OCI-LY3 (cell line): ENCODE data around the gene SLC12A8.
A peak's percentile ranks its signal among the peaks of the same experiment; 100 is the strongest.

Source experiments
- H2AFZ ChIP-seq: fragments of 200-600, 300-600 bp; shearing (Covaris generic); 2 replicates; pipeline ENCODE4 v1.6.0; 2014; ENCODE audit warnings: antibody characterized with exemption, low read depth, low read length
- H3K27ac ChIP-seq: fragments of 200-600, 300-600 bp; sonication (generic); 2 replicates; pipeline ENCODE4 v1.5.1; 2014; ENCODE audit warnings: mild to moderate bottlenecking, low read length, moderate library complexity, mixed read lengths
- H3K27me3 ChIP-seq: fragments of 200-600, 300-600 bp; sonication (generic); 2 replicates; pipeline ENCODE4 v1.6.1; 2014; ENCODE audit warnings: low read depth, low read length, mixed read lengths
- H3K36me3 ChIP-seq: fragments of 200-600, 300-600 bp; sonication (generic); replicated peaks from 2 replicates; pipeline ENCODE3; 2014; ENCODE audit warnings: low read depth, low read length, mixed read lengths
- H3K4me1 ChIP-seq: fragments of 300-600, 200-600 bp; sonication (generic); 2 replicates; pipeline ENCODE4 v1.6.1; 2014; ENCODE audit warnings: low read length, mixed read lengths
- H3K4me2 ChIP-seq: fragments of 200-600, 300-600 bp; sonication (generic); 2 replicates; pipeline ENCODE4 v1.6.1; 2014; ENCODE audit warnings: low read length, mixed read lengths
- H3K4me3 ChIP-seq: fragments of 300-600, 200-600 bp; sonication (generic); 2 replicates; pipeline ENCODE4 v1.5.1; 2014; ENCODE audit warnings: antibody characterized with exemption, mild to moderate bottlenecking, low read length, moderate library complexity
- H3K79me2 ChIP-seq: fragments of 300-600, 200-600 bp; shearing (Covaris generic); 2 replicates; pipeline ENCODE4 v1.6.1; 2014; ENCODE audit warnings: mild to moderate bottlenecking, low read length, mixed read lengths
- H3K9ac ChIP-seq: fragments of 300-600, 200-600 bp; shearing (Covaris generic); 2 replicates; pipeline ENCODE4 v1.6.0; 2014; ENCODE audit warnings: mild to moderate bottlenecking, low read length, moderate library complexity
- H3K9me3 ChIP-seq: fragments of 200-600, 300-600 bp; shearing (Covaris generic); 2 replicates; pipeline ENCODE4 v1.6.1; 2014; ENCODE audit warnings: low read length, mixed read lengths; ENCODE audit not compliant: insufficient read depth
- H4K20me1 ChIP-seq: fragments of 200-600, 300-600 bp; sonication (generic); 2 replicates; pipeline ENCODE4 v1.6.1; 2016; ENCODE audit warnings: low read length, mixed read lengths; ENCODE audit not compliant: insufficient read depth
- EZH2phosphoT487 ChIP-seq: fragments of 200-600 bp; shearing (Covaris generic); IDR thresholded peaks from 2 replicates; pipeline ENCODE4 v1.6.1; 2018; ENCODE audit warnings: antibody characterized with exemption, mixed run types, low read depth
- TF ChIP-seq, protein P1 (sequence below): fragments of 200-600, 300-600 bp; sonication (generic); IDR thresholded peaks from 2 replicates; pipeline ENCODE4 v1.5.1; 2014; ENCODE audit warnings: antibody characterized with exemption, low read length, low read depth

The SLC12A8 gene

DNA sequence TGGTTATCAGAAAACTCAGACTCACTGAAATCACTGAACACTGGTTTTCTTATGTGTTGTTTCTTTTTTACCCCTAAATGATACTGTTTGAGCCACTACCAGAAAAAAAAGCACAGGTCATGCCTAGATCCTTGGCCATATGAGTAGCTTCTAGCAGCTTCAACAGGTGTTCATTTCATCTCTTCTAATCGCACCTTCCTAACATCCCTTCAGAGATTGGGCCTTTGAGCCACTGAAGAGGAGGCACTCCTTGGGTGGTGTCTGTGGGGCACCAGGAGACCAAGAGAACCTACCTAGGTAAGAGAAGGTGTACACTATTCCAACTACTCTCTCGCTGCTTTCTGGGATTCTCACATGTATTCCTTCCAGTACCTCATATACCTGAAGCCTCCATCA, 159.2 kb downstream of the SLC12A8 start:
- H3K9me3 ChIP-seq: no peaks in the 10 kb centered on the region
- no peaks in the 10 kb centered on the region for H4K20me1 ChIP-seq
- H3K4me3 ChIP-seq: no peak overlapping the region
- no peak overlapping the region for H3K27ac ChIP-seq
- H2AFZ ChIP-seq: no peak overlapping the region
- no peak overlapping the region for H3K9ac ChIP-seq
- no peaks in the 10 kb centered on the region for H3K36me3 ChIP-seq
- H3K4me2 ChIP-seq: no peak overlapping the region
- TF ChIP-seq, protein P1, sequence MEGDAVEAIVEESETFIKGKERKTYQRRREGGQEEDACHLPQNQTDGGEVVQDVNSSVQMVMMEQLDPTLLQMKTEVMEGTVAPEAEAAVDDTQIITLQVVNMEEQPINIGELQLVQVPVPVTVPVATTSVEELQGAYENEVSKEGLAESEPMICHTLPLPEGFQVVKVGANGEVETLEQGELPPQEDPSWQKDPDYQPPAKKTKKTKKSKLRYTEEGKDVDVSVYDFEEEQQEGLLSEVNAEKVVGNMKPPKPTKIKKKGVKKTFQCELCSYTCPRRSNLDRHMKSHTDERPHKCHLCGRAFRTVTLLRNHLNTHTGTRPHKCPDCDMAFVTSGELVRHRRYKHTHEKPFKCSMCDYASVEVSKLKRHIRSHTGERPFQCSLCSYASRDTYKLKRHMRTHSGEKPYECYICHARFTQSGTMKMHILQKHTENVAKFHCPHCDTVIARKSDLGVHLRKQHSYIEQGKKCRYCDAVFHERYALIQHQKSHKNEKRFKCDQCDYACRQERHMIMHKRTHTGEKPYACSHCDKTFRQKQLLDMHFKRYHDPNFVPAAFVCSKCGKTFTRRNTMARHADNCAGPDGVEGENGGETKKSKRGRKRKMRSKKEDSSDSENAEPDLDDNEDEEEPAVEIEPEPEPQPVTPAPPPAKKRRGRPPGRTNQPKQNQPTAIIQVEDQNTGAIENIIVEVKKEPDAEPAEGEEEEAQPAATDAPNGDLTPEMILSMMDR: no peak
- no peak for TF ChIP-seq EZH2phosphoT487
- H3K79me2 ChIP-seq: no peaks in the 10 kb centered on the region
- peaks cover 21% of the 10 kb centered on the region for H3K4me1 ChIP-seq
- peaks cover 75% of the 10 kb centered on the region for H3K27me3 ChIP-seq

DNA sequence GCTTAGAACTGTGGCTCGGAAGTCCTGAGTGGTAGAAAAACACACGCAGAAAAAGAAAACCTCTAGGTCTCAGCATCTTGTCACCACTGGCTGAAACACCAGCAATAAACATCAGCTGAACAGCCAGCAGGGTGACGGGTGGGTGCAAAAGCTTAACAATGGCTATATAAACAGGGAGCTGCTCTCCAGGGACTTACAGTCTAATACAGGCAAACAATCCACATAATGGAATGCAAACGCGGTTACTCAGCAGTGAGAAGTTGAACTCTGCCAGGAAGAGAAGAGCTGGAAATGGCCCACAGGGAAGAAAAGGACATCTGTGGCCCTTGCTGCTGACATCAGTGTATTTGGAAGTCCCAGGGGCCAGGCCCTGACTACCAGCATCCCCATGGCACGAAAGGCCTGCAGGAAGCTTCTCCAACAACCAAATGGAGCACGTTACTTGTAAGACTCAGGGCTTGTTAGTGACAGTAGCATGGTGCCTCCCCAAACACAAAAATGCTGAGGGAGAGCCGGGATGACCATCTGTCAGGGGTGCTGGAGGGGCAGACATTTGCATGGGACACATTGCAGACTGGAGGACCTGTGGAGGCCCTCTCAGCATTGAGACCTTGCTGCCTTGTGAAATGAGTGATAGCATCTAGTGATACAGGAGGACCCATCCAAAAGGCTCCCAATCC, 159.8 kb downstream of the SLC12A8 start:
- Histone ChIP-seq H4K20me1 (no peaks in the 10 kb centered on the region), H3K4me1 (peaks cover 21% of the 10 kb centered on the region), H2AFZ (no peak overlapping the region), H3K79me2 (no peaks in the 10 kb centered on the region), H3K9me3 (no peaks in the 10 kb centered on the region), H3K4me2 (peak overlapping the region; percentile 70), H3K4me3 (peak overlapping the region; percentile 54), H3K27ac (no peak overlapping the region), H3K9ac (no peak overlapping the region), H3K27me3 (peaks cover 75% of the 10 kb centered on the region), H3K36me3 (no peaks in the 10 kb centered on the region)
- TF ChIP-seq, protein P1: no peak
- no peak for TF ChIP-seq EZH2phosphoT487

DNA sequence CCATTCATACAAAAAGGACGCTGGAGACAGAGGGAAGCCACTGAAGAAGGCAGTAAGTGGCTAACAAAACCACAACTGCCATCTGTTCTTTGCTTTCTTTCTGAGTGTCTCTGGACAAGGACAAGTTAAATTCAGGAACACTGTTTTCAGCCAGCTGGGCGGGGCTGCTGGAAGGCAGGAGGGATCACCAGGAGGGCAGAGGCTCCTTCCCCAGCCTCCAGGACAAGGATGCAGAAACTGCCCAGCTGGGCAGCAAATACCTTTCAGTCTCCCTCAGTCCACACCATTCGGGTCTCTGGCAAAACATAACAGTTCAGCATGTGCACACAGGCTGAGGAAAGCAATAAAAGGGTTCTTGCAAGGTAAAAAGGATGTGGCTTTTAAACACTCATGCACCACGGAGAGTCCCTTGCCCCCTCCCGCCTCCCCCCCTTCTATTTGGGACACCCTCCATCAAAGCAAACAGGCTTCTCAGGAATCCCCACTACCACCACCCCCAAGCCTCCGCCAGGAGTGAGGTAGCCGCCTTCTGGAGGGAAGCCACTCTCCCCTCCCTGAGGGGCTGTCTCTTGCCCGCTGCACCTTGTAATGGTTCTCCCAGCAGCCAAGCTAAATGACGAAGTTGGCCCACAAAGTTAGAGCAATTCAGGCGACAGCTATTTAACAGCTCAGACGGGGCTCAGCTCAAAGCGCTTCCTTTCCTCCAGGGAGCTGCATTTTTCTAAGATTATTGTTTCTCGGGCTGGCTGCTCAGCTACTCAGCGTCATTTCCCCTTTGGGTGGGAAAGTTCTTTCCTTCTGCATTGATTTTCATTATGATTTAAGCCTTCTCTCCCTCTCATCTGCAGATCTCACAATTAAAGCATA, 160.6 kb downstream of the SLC12A8 start:
- Histone ChIP-seq H3K4me3 (peak overlapping the region; percentile 54), H3K4me2 (peak overlapping the region; percentile 70), H3K27me3 (peaks cover 79% of the 10 kb centered on the region), H3K4me1 (peaks cover 21% of the 10 kb centered on the region), H3K9ac (no peak overlapping the region), H3K9me3 (no peaks in the 10 kb centered on the region), H2AFZ (no peak overlapping the region), H3K27ac (no peak overlapping the region), H4K20me1 (no peaks in the 10 kb centered on the region), H3K79me2 (no peaks in the 10 kb centered on the region), H3K36me3 (no peaks in the 10 kb centered on the region)
- TF ChIP-seq EZH2phosphoT487: no peak
- TF ChIP-seq, protein P1: no peak

DNA sequence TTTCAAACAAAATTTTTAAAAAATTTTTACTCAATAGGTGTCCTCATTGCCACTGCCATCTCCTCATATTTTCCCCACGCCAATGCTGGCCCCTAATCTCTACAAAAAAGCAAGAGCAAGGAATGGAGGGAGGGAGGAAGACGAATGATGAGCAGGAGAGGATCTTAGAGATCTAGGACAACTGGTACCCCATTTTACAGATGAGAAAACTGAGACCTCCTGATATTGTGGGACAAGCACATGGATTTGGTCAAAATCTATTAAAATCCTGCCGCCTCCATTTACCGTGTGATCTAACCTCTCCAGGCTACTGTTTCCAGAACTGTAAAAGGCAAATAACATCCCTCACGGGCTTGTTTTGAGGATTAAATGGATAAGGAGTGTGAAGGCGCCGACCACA, 161.3 kb downstream of the SLC12A8 start:
- Histone ChIP-seq H3K4me2 (no peak overlapping the region), H3K79me2 (no peaks in the 10 kb centered on the region), H3K9me3 (no peaks in the 10 kb centered on the region), H2AFZ (no peak overlapping the region), H3K4me1 (peaks cover 18% of the 10 kb centered on the region), H3K9ac (no peak overlapping the region), H3K27me3 (peaks cover 78% of the 10 kb centered on the region), H3K27ac (no peak overlapping the region), H3K4me3 (no peak overlapping the region), H3K36me3 (no peaks in the 10 kb centered on the region), H4K20me1 (no peaks in the 10 kb centered on the region)
- TF ChIP-seq, protein P1: no peak
- no peak for TF ChIP-seq EZH2phosphoT487
